GM21390 (cell line): Measurements from ENCODE around the gene FAM209B.
A peak's percentile ranks its signal among the peaks of the same experiment; 100 is the strongest.
"Not testable (repeated sequence)": the region's sequence is repeated elsewhere in the genome, so short reads cannot be mapped to it uniquely, and the experiment has no call there.

ENCODE experiments used
- ATAC-seq: cut with Tn5 transposase; IDR thresholded peaks from one replicate; pipeline ENCODE4 v1.9.1; 2021; ENCODE audit not compliant: unreplicated experiment

The FAM209B gene

DNA sequence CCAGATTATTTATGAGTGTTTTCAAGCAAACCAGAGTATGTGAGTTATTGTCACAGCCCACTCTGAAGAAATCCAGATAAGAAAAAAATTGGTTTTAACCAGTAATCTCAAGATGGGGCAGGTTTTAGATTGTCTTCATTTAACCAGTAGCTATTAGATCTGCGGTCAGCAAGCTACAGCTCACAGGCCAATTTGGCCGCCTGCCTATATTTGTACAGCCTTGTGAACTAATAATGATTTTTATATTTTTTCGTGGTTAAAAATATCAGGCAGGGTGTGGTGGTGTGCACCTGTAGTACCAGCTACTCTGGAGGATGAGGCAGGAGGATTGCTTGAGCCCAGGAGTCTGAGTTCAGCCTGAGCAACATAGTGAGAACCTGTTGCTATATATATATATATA is 5.0 kb downstream of the FAM209B start:
- no peak for ATAC-seq

GRCh38 chr20:56540415-56540814 is 7.4 kb downstream of the FAM209B start:
- no peak for ATAC-seq

GRCh38 chr20:56542489-56543030 is 9.5 kb downstream of the FAM209B start:
- no peak for ATAC-seq

GRCh38 chr20:56551571-56551970 is 18.5 kb downstream of the FAM209B start:
- ATAC-seq = no peak

GRCh38 chr20:56552911-56553629 is 20.0 kb downstream of the FAM209B start:
- no peak for ATAC-seq

DNA sequence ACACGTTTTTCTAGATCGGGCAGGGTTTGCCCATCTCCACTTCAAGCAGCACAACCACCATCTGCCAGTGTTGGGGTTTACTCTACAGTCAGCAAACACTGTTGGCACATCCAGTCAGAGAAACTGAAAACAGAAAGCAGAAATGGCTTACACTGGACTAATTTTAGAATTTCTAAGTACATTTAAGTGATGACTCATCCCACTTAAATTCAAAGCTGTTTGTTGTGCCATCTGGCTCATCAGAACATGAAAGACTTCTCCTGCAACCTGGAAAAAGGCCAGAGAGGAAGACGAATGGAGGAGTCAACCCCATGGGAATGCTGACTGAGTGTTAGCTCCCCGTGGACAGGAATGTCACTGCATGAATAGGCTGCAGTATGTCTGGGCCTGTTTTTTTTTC is 21.8 kb downstream of the FAM209B start:
- ATAC-seq = peak; percentile 94

DNA sequence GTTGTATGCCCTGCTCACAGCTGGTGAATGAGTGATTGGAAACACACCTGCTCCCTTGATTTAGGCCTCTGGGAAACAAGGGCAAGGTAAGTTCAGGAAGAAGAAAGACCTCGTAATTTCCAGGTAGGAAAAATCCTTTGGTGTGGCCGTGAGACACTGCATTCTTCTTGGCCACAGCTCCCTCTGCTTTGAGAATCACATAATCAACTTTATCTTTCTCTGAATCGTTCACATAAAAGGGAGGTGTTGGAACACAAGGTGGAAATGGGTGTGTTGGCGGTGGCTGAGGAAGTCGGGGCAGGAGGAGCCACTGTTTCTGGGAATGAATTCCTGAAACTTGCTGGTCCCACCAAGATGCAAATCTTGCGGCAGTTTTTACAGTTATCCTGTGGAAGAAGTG is 25.9 kb downstream of the FAM209B start:
- no peak for ATAC-seq

DNA sequence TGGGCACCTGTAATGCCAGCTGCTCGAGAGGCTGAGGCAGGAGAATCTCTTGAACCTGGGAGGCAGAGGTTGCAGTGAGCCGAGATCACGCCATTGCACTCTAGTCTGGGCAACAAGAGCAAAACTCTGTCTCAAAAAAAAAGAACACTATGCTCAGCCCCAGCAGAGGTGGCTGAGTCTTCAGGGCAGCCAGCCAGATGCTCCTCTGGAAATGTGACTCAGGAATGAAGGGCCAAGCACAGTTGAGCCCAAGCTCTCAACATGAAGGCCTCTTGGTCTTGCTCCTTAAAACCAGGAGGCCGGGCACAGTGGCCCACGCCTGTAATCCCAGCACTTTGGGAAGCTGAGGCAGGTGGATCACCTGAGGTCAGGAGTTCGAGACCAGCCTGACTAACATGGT is 31.5 kb downstream of the FAM209B start:
- ATAC-seq = not testable (repeated sequence)

DNA sequence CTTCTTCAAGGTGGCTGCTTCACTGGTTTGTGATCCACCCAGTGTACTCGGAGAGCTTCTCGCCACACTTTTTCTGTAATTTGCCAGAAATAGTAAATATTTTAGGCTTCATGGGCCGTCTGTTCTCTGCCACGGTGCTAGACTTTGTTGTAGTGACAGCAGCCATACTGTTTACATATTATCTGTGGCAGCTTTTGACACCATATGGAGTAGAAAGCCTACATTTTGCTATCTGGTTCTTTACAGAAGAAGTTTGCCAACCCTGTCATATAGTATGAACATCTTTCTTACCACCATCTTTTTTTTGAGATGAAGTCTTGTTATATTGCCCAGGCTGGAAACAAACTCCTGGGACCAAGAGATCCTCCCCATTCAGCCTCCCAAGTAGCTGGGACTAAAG is 32.5 kb downstream of the FAM209B start:
- ATAC-seq = no peak

GRCh38 chr20:56566621-56567020 is 33.6 kb downstream of the FAM209B start:
- no peak for ATAC-seq

GRCh38 chr20:56570832-56571231 is 37.8 kb downstream of the FAM209B start:
- no peak for ATAC-seq

DNA sequence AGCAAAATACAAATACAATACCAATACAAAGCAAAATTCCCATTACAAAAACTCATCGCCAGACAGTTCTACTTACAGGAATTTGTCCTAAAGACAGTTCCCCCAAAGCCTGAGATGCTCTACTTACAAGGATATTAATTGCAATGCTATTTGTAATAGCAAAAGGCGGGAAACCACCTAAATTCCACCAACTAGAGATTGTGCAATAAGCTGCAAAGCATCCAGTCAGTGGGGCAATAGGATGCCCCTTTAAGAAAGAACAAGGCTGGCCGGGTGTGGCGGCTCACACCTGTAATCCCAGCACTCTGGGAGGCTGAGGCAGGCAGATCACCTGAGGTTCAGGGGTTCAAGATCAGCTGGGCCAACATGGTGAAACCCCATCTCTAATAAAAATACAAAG is 39.1 kb downstream of the FAM209B start:
- ATAC-seq = no peak

DNA sequence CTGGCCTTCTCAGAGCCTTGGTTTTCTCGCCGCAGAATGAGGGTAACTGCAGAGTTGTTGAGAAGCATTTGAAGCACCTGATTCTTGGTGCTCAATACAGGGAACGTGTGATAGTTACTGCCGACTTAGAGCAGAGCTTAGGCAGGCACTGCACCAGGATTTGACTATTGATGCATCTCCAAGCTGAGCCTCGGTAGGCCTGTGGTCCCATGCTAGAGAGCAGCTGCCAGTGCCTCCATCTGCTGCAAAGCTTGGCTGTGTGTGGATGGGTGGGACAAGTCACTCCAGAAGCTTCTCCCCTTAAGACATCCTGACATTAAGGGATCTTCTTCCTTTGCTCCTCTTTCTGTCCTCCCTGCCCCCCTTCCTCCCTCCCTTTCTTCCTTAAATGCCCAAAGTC is 40.9 kb downstream of the FAM209B start:
- no peak for ATAC-seq

- no peak for ATAC-seq
Observed at GRCh38 chr20:56574531-56575142, 41.6 kb downstream of the FAM209B start.

DNA sequence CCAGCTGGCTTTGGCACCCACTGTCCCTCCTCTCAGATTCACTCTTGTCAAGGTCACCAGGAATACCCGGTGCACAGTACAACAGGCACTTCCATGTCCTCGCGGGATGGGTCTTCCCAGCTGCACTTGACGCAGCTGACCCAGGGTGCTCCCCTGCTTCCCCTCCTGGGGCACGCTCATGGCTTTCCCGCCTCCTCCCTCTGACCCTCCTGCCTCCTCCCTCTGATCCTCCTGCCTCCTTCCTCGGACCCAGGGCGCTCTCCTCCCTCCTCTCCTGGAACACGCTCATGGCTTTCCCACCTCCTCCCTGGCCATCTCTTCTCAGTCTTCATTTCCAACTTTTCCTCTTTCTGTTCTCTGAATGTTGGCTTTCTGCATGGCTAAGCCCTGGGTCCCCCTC is 42.1 kb downstream of the FAM209B start:
- ATAC-seq = no peak

DNA sequence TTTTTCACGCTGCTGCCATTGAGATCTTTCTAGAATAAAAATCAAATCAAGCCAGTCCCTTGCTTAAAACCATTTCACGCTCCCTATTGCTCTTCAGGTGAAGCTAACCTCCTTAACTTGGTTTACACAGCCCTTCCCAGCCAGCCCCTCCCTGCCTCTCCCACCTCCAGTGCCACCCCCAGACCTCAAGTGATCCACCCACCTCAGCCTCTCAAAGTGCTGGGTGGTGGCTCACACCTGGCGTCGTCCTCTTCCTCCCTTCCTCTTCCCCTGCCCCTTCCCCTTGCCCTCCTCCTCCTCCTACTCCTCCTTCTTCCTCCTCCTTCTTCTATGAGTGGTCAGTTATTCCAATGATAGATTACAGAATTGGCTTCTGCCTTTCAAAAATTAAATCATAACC is 42.9 kb downstream of the FAM209B start:
- no peak for ATAC-seq

DNA sequence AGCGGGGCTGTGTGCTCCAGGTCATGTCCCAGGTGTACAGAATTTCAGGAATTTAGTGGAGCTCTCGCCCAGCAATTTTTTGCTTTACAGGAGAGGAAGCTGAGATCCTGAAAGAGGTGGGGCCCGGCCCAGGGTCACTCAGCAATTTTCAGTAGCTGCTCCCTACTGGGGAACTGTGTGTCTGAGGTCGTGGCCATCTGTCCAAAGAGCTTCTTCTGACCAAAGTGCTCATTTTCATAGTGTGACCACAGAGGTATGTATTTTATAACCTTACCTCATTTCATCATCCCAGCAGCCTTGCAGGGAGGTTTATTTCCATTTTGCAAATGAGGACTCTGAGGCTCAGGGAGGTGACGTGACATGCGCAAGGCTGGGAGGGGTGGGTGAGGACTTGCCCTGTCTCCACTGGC is 46.3 kb downstream of the FAM209B start:
- no peak for ATAC-seq

DNA sequence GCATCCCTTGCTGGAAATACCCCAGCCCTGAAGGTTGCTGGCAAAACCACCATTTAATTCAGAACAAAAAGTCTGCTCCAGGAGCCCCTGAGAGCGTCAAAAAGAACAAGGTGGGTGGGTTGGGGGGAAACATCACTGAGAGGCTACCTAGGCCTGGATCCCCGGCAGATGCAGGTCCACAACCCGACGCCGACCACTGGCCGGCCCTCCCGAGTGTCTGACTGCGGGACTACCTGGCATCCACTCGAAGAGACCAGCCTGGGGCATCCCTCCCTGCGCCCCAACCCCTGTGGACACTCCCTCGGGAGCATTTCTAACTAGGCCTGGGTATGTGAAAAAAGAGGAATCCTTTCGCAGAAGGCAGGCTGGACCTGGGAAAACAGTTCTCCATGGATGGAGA is 47.2 kb downstream of the FAM209B start:
- ATAC-seq = no peak

GRCh38 chr20:56581701-56582100 is 48.7 kb downstream of the FAM209B start:
- ATAC-seq = no peak

DNA sequence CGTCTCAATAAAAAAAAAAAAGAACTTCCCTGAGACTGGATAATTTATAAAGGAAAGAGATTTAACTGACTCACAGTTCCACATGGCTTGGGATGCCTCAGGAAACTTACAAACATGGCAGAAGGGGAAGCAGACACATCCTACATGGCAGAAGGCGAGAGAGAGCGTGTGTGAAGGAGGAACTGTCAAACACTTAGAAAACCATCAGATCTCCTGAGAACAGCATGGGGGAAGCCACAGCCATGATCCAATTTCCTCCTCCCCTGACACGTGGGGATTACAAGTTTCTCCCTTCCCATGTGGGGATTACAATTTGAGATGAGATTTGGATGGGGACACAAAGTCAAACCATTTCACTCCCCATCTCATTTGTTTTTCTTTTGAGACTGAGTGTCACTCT is 49.5 kb downstream of the FAM209B start:
- ATAC-seq = no peak

DNA sequence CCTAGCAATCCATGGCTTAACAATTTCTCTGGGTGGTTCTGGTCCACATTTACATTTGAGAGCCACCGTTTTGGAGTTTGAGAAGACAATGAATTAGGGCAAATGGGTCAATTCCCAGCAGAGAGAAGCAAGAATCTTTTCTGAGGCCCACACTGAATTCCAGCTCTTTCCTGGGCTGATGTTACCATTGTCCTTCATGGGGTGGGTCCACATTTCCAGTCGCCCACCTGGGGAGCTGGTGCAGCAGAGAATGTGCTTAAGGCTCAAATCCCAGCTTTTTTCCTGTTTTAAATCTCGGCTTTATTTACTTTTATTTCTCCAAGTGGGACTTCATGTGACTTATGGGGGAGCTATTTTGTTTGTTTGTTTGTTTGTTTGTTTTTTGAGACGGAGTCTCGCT is 51.9 kb downstream of the FAM209B start:
- ATAC-seq = no peak
